ENCODE measurements around the gene LONP2.

DNA sequence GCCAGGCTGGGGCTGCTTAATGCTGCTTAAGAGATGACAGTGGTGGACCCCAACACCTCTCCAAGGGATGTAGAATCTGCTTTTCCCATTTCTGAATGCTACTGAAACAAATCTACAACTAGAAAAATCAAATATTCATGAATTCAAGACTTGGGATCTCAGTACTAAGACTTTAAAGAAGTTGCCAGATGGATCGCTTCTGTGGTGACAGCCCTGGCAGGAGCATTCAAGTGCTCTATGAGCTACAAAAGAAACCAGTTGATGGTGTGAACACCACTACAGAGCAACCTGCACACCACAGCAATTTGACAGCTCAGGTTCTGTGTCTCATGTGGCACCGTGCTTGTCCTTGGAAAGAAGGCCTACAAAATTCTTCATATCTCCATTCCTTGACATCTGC is 98.5 kb downstream of the LONP2 start:
- no peak for TF ChIP-seq CTCF (IDR thresholded peaks at IDR 0.05; ENCODE audit: low read depth, low read length, missing input control)
- TF ChIP-seq RAD21 (IDR thresholded peaks at IDR 0.05) = no peak
- no peak for TF ChIP-seq HNF4G (IDR thresholded peaks at IDR 0.05)
- TF ChIP-seq, protein P1, sequence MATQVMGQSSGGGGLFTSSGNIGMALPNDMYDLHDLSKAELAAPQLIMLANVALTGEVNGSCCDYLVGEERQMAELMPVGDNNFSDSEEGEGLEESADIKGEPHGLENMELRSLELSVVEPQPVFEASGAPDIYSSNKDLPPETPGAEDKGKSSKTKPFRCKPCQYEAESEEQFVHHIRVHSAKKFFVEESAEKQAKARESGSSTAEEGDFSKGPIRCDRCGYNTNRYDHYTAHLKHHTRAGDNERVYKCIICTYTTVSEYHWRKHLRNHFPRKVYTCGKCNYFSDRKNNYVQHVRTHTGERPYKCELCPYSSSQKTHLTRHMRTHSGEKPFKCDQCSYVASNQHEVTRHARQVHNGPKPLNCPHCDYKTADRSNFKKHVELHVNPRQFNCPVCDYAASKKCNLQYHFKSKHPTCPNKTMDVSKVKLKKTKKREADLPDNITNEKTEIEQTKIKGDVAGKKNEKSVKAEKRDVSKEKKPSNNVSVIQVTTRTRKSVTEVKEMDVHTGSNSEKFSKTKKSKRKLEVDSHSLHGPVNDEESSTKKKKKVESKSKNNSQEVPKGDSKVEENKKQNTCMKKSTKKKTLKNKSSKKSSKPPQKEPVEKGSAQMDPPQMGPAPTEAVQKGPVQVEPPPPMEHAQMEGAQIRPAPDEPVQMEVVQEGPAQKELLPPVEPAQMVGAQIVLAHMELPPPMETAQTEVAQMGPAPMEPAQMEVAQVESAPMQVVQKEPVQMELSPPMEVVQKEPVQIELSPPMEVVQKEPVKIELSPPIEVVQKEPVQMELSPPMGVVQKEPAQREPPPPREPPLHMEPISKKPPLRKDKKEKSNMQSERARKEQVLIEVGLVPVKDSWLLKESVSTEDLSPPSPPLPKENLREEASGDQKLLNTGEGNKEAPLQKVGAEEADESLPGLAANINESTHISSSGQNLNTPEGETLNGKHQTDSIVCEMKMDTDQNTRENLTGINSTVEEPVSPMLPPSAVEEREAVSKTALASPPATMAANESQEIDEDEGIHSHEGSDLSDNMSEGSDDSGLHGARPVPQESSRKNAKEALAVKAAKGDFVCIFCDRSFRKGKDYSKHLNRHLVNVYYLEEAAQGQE (IDR thresholded peaks at IDR 0.05) = no peak
- TF ChIP-seq, protein P2, sequence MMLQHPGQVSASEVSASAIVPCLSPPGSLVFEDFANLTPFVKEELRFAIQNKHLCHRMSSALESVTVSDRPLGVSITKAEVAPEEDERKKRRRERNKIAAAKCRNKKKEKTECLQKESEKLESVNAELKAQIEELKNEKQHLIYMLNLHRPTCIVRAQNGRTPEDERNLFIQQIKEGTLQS (IDR thresholded peaks at IDR 0.05) = no peak
